H9 (cell line): ENCODE data around the gene FMO3. TPM values are rescaled to one million over a fixed set of nuclear protein-coding genes. Genes with fewer than 3 reads are reported as not detected.

Source experiments
- DNase-seq: peaks from one replicate; pipeline ENCODE4 v3.0.0-alpha.2; 2017
- H2AFZ ChIP-seq: one replicate; pipeline ENCODE4 v1.6.1; 2013; ENCODE audit warnings: mild to moderate bottlenecking, low read length, control low read depth, moderate library complexity
- H2AK5ac ChIP-seq: 2 replicates; pipeline ENCODE4 v1.6.1; 2013; ENCODE audit warnings: low read length, control low read depth, mixed read lengths; ENCODE audit not compliant: insufficient read length
- H2BK120ac ChIP-seq: one replicate; pipeline ENCODE4 v1.6.1; 2013; ENCODE audit warnings: low read depth, mild to moderate bottlenecking, low read length, control low read depth, inconsistent platforms; ENCODE audit not compliant: poor library complexity, severe bottlenecking
- H2BK12ac ChIP-seq: 2 replicates; pipeline ENCODE4 v1.6.1; 2013; ENCODE audit warnings: low read length, control low read depth, mixed read lengths, low read depth; ENCODE audit not compliant: insufficient read length
- H2BK15ac ChIP-seq: 2 replicates; pipeline ENCODE4 v1.6.1; 2013; ENCODE audit warnings: low read depth, low read length, control low read depth
- H2BK20ac ChIP-seq: one replicate; pipeline ENCODE4 v1.6.1; 2013; ENCODE audit warnings: low read depth, mild to moderate bottlenecking, low read length, control low read depth, inconsistent platforms; ENCODE audit not compliant: poor library complexity, severe bottlenecking
- H2BK5ac ChIP-seq: 2 replicates; pipeline ENCODE4 v1.6.1; 2013; ENCODE audit warnings: low read length, control low read depth, mixed read lengths; ENCODE audit not compliant: insufficient read length
- H3K14ac ChIP-seq: 2 replicates; pipeline ENCODE4 v1.6.1; 2013; ENCODE audit warnings: low read length, control low read depth; ENCODE audit not compliant: insufficient read depth
- H3K18ac ChIP-seq: 2 replicates; pipeline ENCODE4 v1.6.1; 2013; ENCODE audit warnings: low read depth, mild to moderate bottlenecking, mixed read lengths, low read length, control low read depth; ENCODE audit not compliant: insufficient read length
- H3K23ac ChIP-seq: 2 replicates; pipeline ENCODE4 v1.6.1; 2013; ENCODE audit warnings: low read length, control low read depth, mixed read lengths, low read depth; ENCODE audit not compliant: insufficient read length
- H3K23me2 ChIP-seq: 2 replicates; pipeline ENCODE4 v1.6.1; 2013; ENCODE audit warnings: low read depth, mild to moderate bottlenecking, mixed read lengths, low read length, control low read depth; ENCODE audit not compliant: insufficient read length, poor library complexity, severe bottlenecking
- H3K27ac ChIP-seq: 2 replicates; pipeline ENCODE4 v1.5.1; 2013; ENCODE audit warnings: low read length, control low read depth, mixed read lengths, low read depth; ENCODE audit not compliant: insufficient read length
- H3K27me3 ChIP-seq: 2 replicates; pipeline ENCODE4 v1.6.1; 2013; ENCODE audit warnings: low read length, control low read depth, inconsistent platforms; ENCODE audit not compliant: insufficient read depth
- H3K4ac ChIP-seq: 2 replicates; pipeline ENCODE4 v1.6.1; 2013; ENCODE audit warnings: low read depth, mild to moderate bottlenecking, control low read depth, inconsistent platforms, low read length, moderate library complexity
- H3K4me1 ChIP-seq: 2 replicates; pipeline ENCODE4 v1.6.1; 2013; ENCODE audit warnings: low read length, control low read depth, inconsistent platforms; ENCODE audit not compliant: insufficient read depth
- H3K4me2 ChIP-seq: 2 replicates; pipeline ENCODE4 v1.6.1; 2013; ENCODE audit warnings: low read length, control low read depth, mixed read lengths; ENCODE audit not compliant: insufficient read length, insufficient read depth
- H3K56ac ChIP-seq: 2 replicates; pipeline ENCODE4 v1.6.1; 2013; ENCODE audit warnings: low read depth, mild to moderate bottlenecking, mixed read lengths, low read length, control low read depth; ENCODE audit not compliant: insufficient read length
- H3K79me1 ChIP-seq: 2 replicates; pipeline ENCODE4 v1.6.1; 2013; ENCODE audit warnings: low read depth, mild to moderate bottlenecking, moderate library complexity, low read length, control low read depth, inconsistent platforms; ENCODE audit not compliant: insufficient read depth, poor library complexity, severe bottlenecking
- H3K79me2 ChIP-seq: 2 replicates; pipeline ENCODE4 v1.6.1; 2013; ENCODE audit warnings: low read length, control low read depth, inconsistent platforms; ENCODE audit not compliant: insufficient read depth
- H3K9ac ChIP-seq: 2 replicates; pipeline ENCODE4 v1.6.1; 2013; ENCODE audit warnings: low read length, control low read depth, mixed read lengths; ENCODE audit not compliant: insufficient read length; ENCODE audit errors: extremely low read depth
- H3K9me3 ChIP-seq: one replicate; pipeline ENCODE4 v1.6.1; 2013; ENCODE audit warnings: low read depth, low read length, inconsistent platforms; ENCODE audit not compliant: control insufficient read depth
- H3T11ph ChIP-seq: one replicate; pipeline ENCODE4 v1.6.1; 2013; ENCODE audit warnings: mild to moderate bottlenecking, low read length, control low read depth, inconsistent platforms
- H4K20me1 ChIP-seq: one replicate; pipeline ENCODE4 v1.6.1; 2013; ENCODE audit not compliant: control insufficient read depth, insufficient read length, insufficient read depth
- H4K5ac ChIP-seq: 2 replicates; pipeline ENCODE4 v1.6.1; 2013; ENCODE audit warnings: low read depth, mild to moderate bottlenecking, mixed read lengths, low read length, control low read depth; ENCODE audit not compliant: insufficient read length
- H4K8ac ChIP-seq: replicated peaks from 2 replicates; pipeline ENCODE4 v1.6.1; 2013; ENCODE audit warnings: low read length, control low read depth, mixed read lengths, low read depth; ENCODE audit not compliant: insufficient read length
- H4K91ac ChIP-seq: 2 replicates; pipeline ENCODE4 v1.6.1; 2013; ENCODE audit warnings: low read depth, mild to moderate bottlenecking, moderate library complexity, mixed read lengths, low read length, control low read depth; ENCODE audit not compliant: insufficient read length
- H3K27ac Mint-ChIP-seq, 3 experiments: 2 replicates in 2 of 3; 3 replicates in 1 of 3; pipeline ENCODE4 v1.8.0; 2020 to 2021; ENCODE audit warnings: mixed read lengths in 3 of 3, mild to moderate bottlenecking in 1 of 3, moderate library complexity in 1 of 3
- H3K27me3 Mint-ChIP-seq: 2 replicates; pipeline ENCODE4 v1.8.0; 2021; ENCODE audit warnings: low read depth, mild to moderate bottlenecking, moderate library complexity, mixed read lengths
- H3K36me3 Mint-ChIP-seq, 3 experiments: 2 replicates in 2 of 3; 3 replicates in 1 of 3; pipeline ENCODE4 v1.8.0; 2020 to 2021; ENCODE audit warnings: low read depth in 3 of 3, mixed read lengths in 3 of 3; ENCODE audit not compliant: insufficient read depth in 1 of 3
- H3K4me1 Mint-ChIP-seq, 2 experiments: 2 replicates each; pipeline ENCODE4 v1.8.0; 2020; ENCODE audit warnings: mixed read lengths in 2 of 2
- H3K4me3 Mint-ChIP-seq, 2 experiments: 2 replicates in 1 of 2; 3 replicates in 1 of 2; pipeline ENCODE4 v1.8.0; 2020 to 2021; ENCODE audit warnings: mild to moderate bottlenecking in 2 of 2, mixed read lengths in 2 of 2, moderate library complexity in 1 of 2
- H3K9me3 Mint-ChIP-seq, 2 experiments: 2 replicates in 1 of 2; 3 replicates in 1 of 2; pipeline ENCODE4 v1.8.0; 2020; ENCODE audit warnings: mild to moderate bottlenecking in 2 of 2, mixed read lengths in 2 of 2, moderate library complexity in 1 of 2
- CTCF ChIP-seq: fragments of 200-600 bp; sonication (generic); conservative IDR thresholded peaks from 3 replicates; pipeline ENCODE4 v1.8.0; 2021; ENCODE audit warnings: antibody characterized with exemption, mild to moderate bottlenecking
- WGBS: extraction: QIAGEN DNeasy Blood & Tissue Kit; methylation state at CpG from one replicate; pipeline ENCODE4 v1.1.7; 2013; ENCODE audit warnings: missing lambda C conversion rate, low lambda C conversion rate, mixed read lengths; ENCODE audit not compliant: insufficient read length; ENCODE audit errors: extremely low coverage; 5-methylcytosine and 5-hydroxymethylcytosine counted together
- total RNA-seq: library from RNA; stranded (reverse); gene quantifications from 2 replicates; pipeline ENCODE4 v1.2.1, GENCODE V29; 2021

FMO3 gene
- total RNA-seq, 1 experiment from 2014 or later: not detected

GRCh38 chr1:171141688-171142415 lies 51.1 kb downstream of the FMO3 start:
- peak; percentile 36 for DNase-seq
- H4K5ac ChIP-seq: no peak overlapping the region
- no peak overlapping the region for H3K4ac ChIP-seq
- H3K4me1 ChIP-seq: no peaks in the 10 kb centered on the region; the same call in 1 of the 2 replicates
- no peak overlapping the region for H2BK5ac ChIP-seq
- peak overlapping the region in 2 of 3 experiments; percentile 55 to 63; a peak in 4 of 7 replicates for H3K27ac Mint-ChIP-seq
- no peaks in the 10 kb centered on the region for H4K20me1 ChIP-seq
- H2BK20ac ChIP-seq: no peak overlapping the region
- H3K79me1 ChIP-seq: no peaks in the 10 kb centered on the region
- H3K23me2 ChIP-seq: no peaks in the 10 kb centered on the region
- no peaks in the 10 kb centered on the region for H3K27me3 Mint-ChIP-seq
- H3K9ac ChIP-seq: no peak overlapping the region
- no peak overlapping the region for H2AK5ac ChIP-seq
- no peak overlapping the region for H3K4me2 ChIP-seq
- H3K27ac ChIP-seq: no peak overlapping the region
- no CpG with 5 or more reads among the region's 6 CpGs for WGBS
- no peaks in the 10 kb centered on the region for H3K79me2 ChIP-seq
- no peaks in the 10 kb centered on the region for H3K36me3 Mint-ChIP-seq
- H3K9me3 ChIP-seq: no peaks in the 10 kb centered on the region
- no peak overlapping the region for H3K23ac ChIP-seq
- no peak overlapping the region for H4K91ac ChIP-seq
- H2BK12ac ChIP-seq: no peak overlapping the region
- H3K9me3 Mint-ChIP-seq: no peaks in the 10 kb centered on the region
- TF ChIP-seq CTCF: peak; percentile 26; the same call in 2 of the 3 replicates
- H3K56ac ChIP-seq: no peak overlapping the region
- no peak overlapping the region; a peak in 1 of 5 replicates for H3K4me3 Mint-ChIP-seq
- H3K14ac ChIP-seq: no peak overlapping the region
- H4K8ac ChIP-seq: no peak overlapping the region
- H3K27me3 ChIP-seq: no peaks in the 10 kb centered on the region
- H2BK120ac ChIP-seq: no peak overlapping the region
- H3K4me1 Mint-ChIP-seq: peaks cover 30 to 31% of the 10 kb centered on the region in 2 experiments
- H2AFZ ChIP-seq: no peak overlapping the region
- H3T11ph ChIP-seq: no peak overlapping the region
- no peak overlapping the region for H2BK15ac ChIP-seq
- H3K18ac ChIP-seq: no peak overlapping the region
